HFFc6 (cell line): ENCODE measurements around the gene NNMT. TPM values are rescaled to one million over a fixed set of nuclear protein-coding genes. Genes with fewer than 3 reads are reported as not detected.

ENCODE experiments used
- DNase-seq: peaks from one replicate; pipeline ENCODE4 v3.0.0-alpha.2; 2018
- H3K27ac Mint-ChIP-seq: 2 replicates; pipeline ENCODE4 v1.8.0; 2020; ENCODE audit warnings: mild to moderate bottlenecking, mixed read lengths
- H3K27me3 Mint-ChIP-seq: 2 replicates; pipeline ENCODE4 v1.8.0; 2021; ENCODE audit warnings: mild to moderate bottlenecking, moderate library complexity, mixed read lengths; ENCODE audit not compliant: insufficient read depth
- H3K36me3 Mint-ChIP-seq: 2 replicates; pipeline ENCODE4 v1.8.0; 2021; ENCODE audit warnings: low read depth, mixed read lengths
- H3K4me1 Mint-ChIP-seq: 2 replicates; pipeline ENCODE4 v1.8.0; 2020; ENCODE audit warnings: low read depth, mixed read lengths
- H3K4me3 Mint-ChIP-seq: 2 replicates; pipeline ENCODE4 v1.8.0; 2020; ENCODE audit warnings: mild to moderate bottlenecking, moderate library complexity, mixed read lengths
- H3K9me3 Mint-ChIP-seq: 2 replicates; pipeline ENCODE4 v1.8.0; 2020; ENCODE audit warnings: mild to moderate bottlenecking, mixed read lengths
- CTCF ChIP-seq: fragments of 200-600 bp; sonication (generic); IDR thresholded peaks from 2 replicates; pipeline ENCODE4 v1.5.0; 2021; ENCODE audit warnings: antibody characterized with exemption, mild to moderate bottlenecking
- total RNA-seq, 6 experiments: library from RNA; stranded (reverse); fragmentation: NEBNext Ultra II Directional; extraction: Animal tissue kit (Norgen Biotek cat#: 25700); gene quantifications; 2 replicates in 1 of 6; 3 replicates in 5 of 6; pipeline ENCODE4 v1.2.3, GENCODE V29; 2021

Gene NNMT
- total RNA-seq, 6 experiments from 2014 or later = 191 to 264 (median 205) TPM

- no peak overlapping the region for H3K27ac Mint-ChIP-seq
- no peak overlapping the region for H3K4me3 Mint-ChIP-seq
- no peaks in the 10 kb centered on the region for H3K9me3 Mint-ChIP-seq
- no peaks in the 10 kb centered on the region for H3K36me3 Mint-ChIP-seq
- H3K4me1 Mint-ChIP-seq = peaks cover 30% of the 10 kb centered on the region
- TF ChIP-seq CTCF = no peak
- H3K27me3 Mint-ChIP-seq = no peaks in the 10 kb centered on the region
- DNase-seq = no peak
Measured at GRCh38 chr11:114343020-114343419, 46.8 kb downstream of the NNMT start.

GRCh38 chr11:114343493-114343892, 47.3 kb downstream of the NNMT start:
- TF ChIP-seq CTCF = no peak
- H3K27ac Mint-ChIP-seq = no peak overlapping the region
- DNase-seq = no peak
- H3K4me3 Mint-ChIP-seq = no peak overlapping the region
- no peaks in the 10 kb centered on the region for H3K9me3 Mint-ChIP-seq
- H3K36me3 Mint-ChIP-seq = no peaks in the 10 kb centered on the region
- peaks cover 34% of the 10 kb centered on the region for H3K4me1 Mint-ChIP-seq
- no peaks in the 10 kb centered on the region for H3K27me3 Mint-ChIP-seq

GRCh38 chr11:114344494-114344893, 48.3 kb downstream of the NNMT start:
- peaks cover 44% of the 10 kb centered on the region for H3K4me1 Mint-ChIP-seq
- H3K27ac Mint-ChIP-seq = no peak overlapping the region
- no peak for DNase-seq
- H3K36me3 Mint-ChIP-seq = no peaks in the 10 kb centered on the region
- no peaks in the 10 kb centered on the region for H3K27me3 Mint-ChIP-seq
- no peak overlapping the region for H3K4me3 Mint-ChIP-seq
- no peaks in the 10 kb centered on the region for H3K9me3 Mint-ChIP-seq
- no peak for TF ChIP-seq CTCF

- no peak overlapping the region for H3K27ac Mint-ChIP-seq
- no peak overlapping the region for H3K4me3 Mint-ChIP-seq
Measured at GRCh38 chr11:114345575-114346222, 49.5 kb downstream of the NNMT start.

GRCh38 chr11:114346709-114347141, 50.5 kb downstream of the NNMT start:
- Mint-ChIP-seq H3K36me3 (no peaks in the 10 kb centered on the region), H3K4me1 (peaks cover 41% of the 10 kb centered on the region), H3K9me3 (no peaks in the 10 kb centered on the region), H3K27ac (peak overlapping the region; percentile 32; the same call in 1 of the 2 replicates), H3K27me3 (no peaks in the 10 kb centered on the region), H3K4me3 (peak overlapping the region; percentile 18; the same call in 1 of the 2 replicates)
- no peak for DNase-seq
- TF ChIP-seq CTCF = no peak

More at GRCh38 chr11:114345575-114346222, 49.5 kb downstream of the NNMT start:
- DNase-seq = no peak
- no peak for TF ChIP-seq CTCF
- peaks cover 45% of the 10 kb centered on the region for H3K4me1 Mint-ChIP-seq
- H3K9me3 Mint-ChIP-seq = no peaks in the 10 kb centered on the region
- no peaks in the 10 kb centered on the region for H3K27me3 Mint-ChIP-seq
- H3K36me3 Mint-ChIP-seq = no peaks in the 10 kb centered on the region
